ENCODE measurements around the gene RPL7A. TPM values are rescaled to one million over a fixed set of nuclear protein-coding genes. Genes with fewer than 3 reads are reported as not detected.

RPL7A gene
- total and polyA plus RNA-seq, 2 donors (not counting 3 experiments of a cell fraction or from before 2014, with no cell fraction given): 2,112 to 2,329 TPM

GRCh38 chr9:133345596-133345995, 2.4 kb upstream of the RPL7A start:
- Histone ChIP-seq H3K27ac (ENCODE audit: insufficient read depth, low read depth, low read length) (no peak overlapping the region), H3K36me3 (ENCODE audit: control insufficient read depth in 2 of 2, extremely low read depth in 1 of 2, insufficient read depth in 2 of 2, low read length in 2 of 2) (peaks cover 11 to 44% of the 10 kb centered on the region in 2 experiments), H4K20me1 (replicated peaks; ENCODE audit: control insufficient read depth, extremely low read depth, insufficient read depth, low read length) (no peaks in the 10 kb centered on the region), H3K27me3 (ENCODE audit: control insufficient read depth in 2 of 2, insufficient read depth in 2 of 2, low read length in 2 of 2) (no peaks in the 10 kb centered on the region), H3K9ac (replicated peaks; ENCODE audit: extremely low read depth, insufficient read depth, low read length) (no peak overlapping the region), H2AFZ (ENCODE audit: low read depth, low read length) (no peak overlapping the region), H3K9me3 (replicated peaks; ENCODE audit: control insufficient read depth, insufficient read depth, low read length) (no peaks in the 10 kb centered on the region), H3K4me1 (ENCODE audit: control insufficient read depth, extremely low read depth, insufficient read depth, low read length) (peaks cover 14% of the 10 kb centered on the region), H3K4me3 (replicated peaks in 1 of 3; ENCODE audit: insufficient read depth in 1 of 3, low read depth in 1 of 3, low read length in 3 of 3) (no peak overlapping the region), H3K79me2 (ENCODE audit: control insufficient read depth, insufficient read depth, low read length) (peaks cover 40% of the 10 kb centered on the region), H3K4me2 (ENCODE audit: insufficient read depth, low read length) (no peak overlapping the region), H3K9me1 (replicated peaks; ENCODE audit: control insufficient read depth, extremely low read depth, insufficient read depth, low read length) (no peaks in the 10 kb centered on the region)
- ChIA-PET POLR2A (no interaction called here), CTCF (no interaction called here)
- DNase-seq (ENCODE audit: low read depth, low spot score) (no peak), FAIRE-seq (no peak)
- no TSS peak for BruUV-seq (replicated peaks)
- dilution Hi-C loops (cut with MboI; ENCODE audit: extremely low pct_ligation_motif_present, low sequenced_read_pairs) (no loop called here), intact Hi-C loops (cut with micrococcal nuclease) (loop anchor here (5.0 kb wide), 1 partner anchor 158 kb away; no protein-coding TSS in a partner anchor)
- TF ChIP-seq EZH2 (IDR thresholded peaks at IDR 0.05; ENCODE audit: borderline replicate concordance, low read depth, low read length, severe bottlenecking) (no peak), POLR2AphosphoS5 (IDR thresholded peaks at IDR 0.05; ENCODE audit: insufficient read depth, low read depth, low read length) (no peak), FOS (IDR thresholded peaks at IDR 0.05; ENCODE audit: borderline replicate concordance, insufficient read depth, low read length) (no peak), GATA2 (IDR thresholded peaks at IDR 0.05; ENCODE audit: insufficient read depth, insufficient read length, low read depth, low read length) (no peak), POLR2A (IDR thresholded peaks at IDR 0.05; ENCODE audit: low read depth, low read length) (no peak), MYC (IDR thresholded peaks at IDR 0.05; ENCODE audit: low read depth, low read length) (no peak), MAX (IDR thresholded peaks at IDR 0.05; ENCODE audit: insufficient read depth, insufficient read length) (no peak), JUN (IDR thresholded peaks at IDR 0.05; ENCODE audit: borderline replicate concordance, insufficient read depth, insufficient read length, low read depth) (no peak), CTCF (IDR thresholded peaks at IDR 0.05; ENCODE audit: extremely low read depth in 1 of 2, insufficient read depth in 1 of 2, low read depth in 1 of 2, low read length in 2 of 2) (no peak)
